Muscle of leg (tissue), 16 donors: Measurements from ENCODE around the gene BIN2. TPM values are rescaled to one million over a fixed set of nuclear protein-coding genes. Genes with fewer than 3 reads are reported as not detected.

Source experiments
- DNase-seq: peaks from one replicate; pipeline ENCODE4 v3.0.0; 2013
- H3K27ac ChIP-seq: one replicate; pipeline ENCODE4 v1.5.1; 2013; ENCODE audit warnings: mild to moderate bottlenecking, low read length, control low read depth
- H3K27me3 ChIP-seq: one replicate; pipeline ENCODE4 v1.6.1; 2013; ENCODE audit warnings: low read length; ENCODE audit not compliant: control insufficient read depth, insufficient read depth
- H3K36me3 ChIP-seq: one replicate; pipeline ENCODE4 v1.6.1; 2013; ENCODE audit warnings: low read length; ENCODE audit not compliant: control insufficient read depth, insufficient read depth
- H3K4me1 ChIP-seq: one replicate; pipeline ENCODE4 v1.6.1; 2013; ENCODE audit warnings: low read length; ENCODE audit not compliant: control insufficient read depth, insufficient read depth
- H3K4me3 ChIP-seq: one replicate; pipeline ENCODE4 v1.5.1; 2013; ENCODE audit warnings: low read length, control low read depth
- H3K9me3 ChIP-seq: replicated peaks from 2 replicates; pipeline ENCODE4 v1.6.1; 2013; ENCODE audit warnings: low read depth, low read length; ENCODE audit not compliant: control insufficient read depth
- WGBS: methylation state at CpG from one replicate; pipeline ENCODE4 v1.1.5; 2013; ENCODE audit warnings: missing lambda C conversion rate; ENCODE audit not compliant: insufficient coverage; 5-methylcytosine and 5-hydroxymethylcytosine counted together
- long read RNA-seq, 11 donors: transcript quantifications; one replicate each; lab custom pipeline, GENCODE V29; 2026
- polyA plus RNA-seq, 8 donors: library from polyadenylated mRNA; unstranded; fragments of 120-200 nt; gene quantifications; one replicate each; pipeline versions ENCODE4 v1.2.1 to v1.2.3, GENCODE V29; 2013; ENCODE audit warnings: inconsistent platforms in 1 of 8, low replicate concordance in 1 of 8; ENCODE audit not compliant: insufficient read length in 8 of 8, insufficient read depth in 1 of 8
- total RNA-seq: library from RNA; stranded (reverse); fragments of 120-200 nt; gene quantifications from one replicate; pipeline ENCODE4 v1.2.4, GENCODE V29; 2013

The BIN2 gene
- 1.8 TPM for total RNA-seq
- 1 to 10 TPM; 2.3 to 3.0 (median 2.6) TPM for polyA plus RNA-seq
- long read RNA-seq, donor 1: 0 reads
- long read RNA-seq, donor 2: 0 reads
- long read RNA-seq, donor 3: 0 reads
- long read RNA-seq, donor 4: 0 reads
- long read RNA-seq, donor 5, partial matches to known transcripts: 0 of 1 reads
- long read RNA-seq, donor 5, other reads (novel, unspliced or antisense): 0 of 1 reads
- long read RNA-seq, donor 6, partial matches to known transcripts: 0 of 1 reads
- long read RNA-seq, donor 6, other reads (novel, unspliced or antisense): 0 of 1 reads
- long read RNA-seq, donor 7: 0 reads
- long read RNA-seq, donor 8: 0 reads
- long read RNA-seq, donor 9, partial matches to known transcripts: 0 of 1 reads
- long read RNA-seq, donor 9, other reads (novel, unspliced or antisense): 0 of 1 reads
- long read RNA-seq, donor 10, partial matches to known transcripts: 0 of 1 reads
- long read RNA-seq, donor 10, other reads (novel, unspliced or antisense): 0 of 1 reads
- long read RNA-seq, donor 11: 0 reads

- no peaks in the 10 kb centered on the region for H3K36me3 ChIP-seq
- H3K4me1 ChIP-seq: peaks cover 5% of the 10 kb centered on the region
- peak; percentile 27 for DNase-seq
- no peaks in the 10 kb centered on the region for H3K27me3 ChIP-seq
- H3K9me3 ChIP-seq: no peaks in the 10 kb centered on the region
- H3K27ac ChIP-seq: peak within 1 kb of the TSS; percentile 26
- 86% methylated on average over 50 of the region's 60 CpGs for WGBS
- peak within 1 kb of the TSS; percentile 31 for H3K4me3 ChIP-seq
Observed at GRCh38 chr12:51323966-51324895, at the start of gene BIN2. Gene BIN2, minus strand, starts transcription at chr12:51324174. Its CDS starts 72 bp downstream, at chr12:51324102.

GRCh38 chr12:51373187-51373586, 49.2 kb upstream of the BIN2 start:
- no peaks in the 10 kb centered on the region for H3K9me3 ChIP-seq
- H3K27me3 ChIP-seq: no peaks in the 10 kb centered on the region
- no peak for DNase-seq
- H3K27ac ChIP-seq: no peak overlapping the region
- H3K36me3 ChIP-seq: no peaks in the 10 kb centered on the region
- peaks cover 2% of the 10 kb centered on the region for H3K4me1 ChIP-seq
- no peak overlapping the region for H3K4me3 ChIP-seq
- no CpG with 5 or more reads among the region's 3 CpGs for WGBS

DNA sequence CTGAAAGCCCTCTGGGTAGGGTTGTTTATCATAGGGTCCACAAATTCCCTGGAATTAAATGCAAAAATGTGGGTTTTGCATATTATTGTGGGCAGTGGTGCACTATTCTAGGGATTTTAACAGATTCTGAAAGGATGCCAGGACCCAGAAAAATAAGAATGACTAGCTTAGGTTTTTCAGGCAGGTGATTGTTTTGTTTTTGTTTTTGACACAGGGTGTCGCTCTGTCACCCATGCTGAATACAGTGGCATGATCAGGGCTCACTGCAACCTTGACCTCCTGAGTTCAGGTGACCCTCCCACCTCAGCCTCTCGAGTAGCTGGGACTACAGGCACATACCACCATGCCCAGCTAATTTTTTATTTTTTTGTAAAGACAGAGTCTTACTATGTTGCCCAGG, 48.0 kb upstream of the BIN2 start:
- H3K27ac ChIP-seq: no peak overlapping the region
- H3K4me3 ChIP-seq: no peak overlapping the region
- H3K9me3 ChIP-seq: no peaks in the 10 kb centered on the region
- WGBS: 69% methylated on average over 2 of the region's 2 CpGs
- H3K27me3 ChIP-seq: no peaks in the 10 kb centered on the region
- H3K36me3 ChIP-seq: no peaks in the 10 kb centered on the region
- no peak for DNase-seq
- H3K4me1 ChIP-seq: peaks cover 2% of the 10 kb centered on the region

DNA sequence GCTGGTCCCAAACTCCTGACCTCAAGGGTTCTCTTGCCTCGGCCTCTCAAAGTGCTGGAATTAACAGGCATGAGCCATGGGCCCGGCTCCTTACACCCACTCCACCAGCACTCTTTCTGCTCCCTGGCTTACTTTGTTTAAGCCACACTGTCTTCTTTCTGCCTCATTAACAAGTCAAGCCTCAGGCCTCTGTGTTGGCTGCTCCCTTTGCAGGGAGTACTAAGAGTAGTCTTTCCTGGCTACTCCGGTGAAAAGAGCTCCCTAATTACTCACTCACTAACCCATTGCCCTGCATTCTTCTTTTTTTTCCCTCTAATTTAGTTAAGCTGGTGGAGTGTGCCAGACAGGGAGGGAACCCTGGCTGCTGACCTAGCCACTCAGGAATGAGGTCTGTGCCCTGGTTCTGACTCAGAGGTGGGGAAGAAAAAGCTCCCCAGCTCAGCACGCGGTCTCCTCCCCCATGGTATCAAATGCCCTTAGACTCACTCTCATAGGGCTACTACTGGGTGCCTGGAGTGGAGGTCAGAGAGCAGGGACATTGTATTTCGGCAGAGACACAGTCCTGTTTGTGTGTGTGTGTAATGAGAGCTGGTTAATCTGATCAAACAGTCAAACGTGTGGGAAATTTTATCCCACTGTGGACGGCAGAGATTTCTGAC, 47.5 kb upstream of the BIN2 start:
- Histone ChIP-seq H3K27me3 (no peaks in the 10 kb centered on the region), H3K36me3 (no peaks in the 10 kb centered on the region), H3K4me3 (no peak overlapping the region), H3K27ac (no peak overlapping the region), H3K4me1 (peaks cover 2% of the 10 kb centered on the region), H3K9me3 (no peaks in the 10 kb centered on the region)
- WGBS: 39% methylated on average over 3 of the region's 8 CpGs
- DNase-seq: peak; percentile 29

- no peaks in the 10 kb centered on the region for H3K36me3 ChIP-seq
- no peaks in the 10 kb centered on the region for H3K9me3 ChIP-seq
- WGBS: 80% methylated on average over 1 of the region's 9 CpGs
- no peak overlapping the region for H3K4me3 ChIP-seq
- H3K27me3 ChIP-seq: no peaks in the 10 kb centered on the region
- H3K4me1 ChIP-seq: peaks cover 2% of the 10 kb centered on the region
- no peak for DNase-seq
- no peak overlapping the region for H3K27ac ChIP-seq
Observed at GRCh38 chr12:51370667-51371066, 46.7 kb upstream of the BIN2 start.

DNA sequence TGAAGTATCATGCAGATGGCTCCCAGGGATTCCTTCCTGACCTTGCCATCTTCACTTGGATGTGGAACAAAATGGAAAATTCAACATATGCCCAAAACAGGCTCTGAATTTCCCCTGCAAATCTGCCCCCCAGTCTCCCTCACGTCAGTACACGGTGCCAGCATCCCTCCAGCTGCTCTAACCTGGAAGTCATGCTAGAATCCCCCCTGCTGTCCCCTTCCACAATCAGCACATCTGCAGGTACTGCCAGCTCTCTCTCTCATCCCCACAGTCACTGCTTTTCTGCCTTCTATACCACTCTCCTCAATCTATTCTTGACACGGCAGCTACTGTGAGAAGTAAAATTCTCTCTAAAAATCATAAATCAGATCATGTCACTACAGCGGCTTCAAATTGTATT, 45.6 kb upstream of the BIN2 start:
- no peak for DNase-seq
- Histone ChIP-seq H3K36me3 (no peaks in the 10 kb centered on the region), H3K27me3 (no peaks in the 10 kb centered on the region), H3K4me3 (no peak overlapping the region), H3K27ac (no peak overlapping the region), H3K9me3 (no peaks in the 10 kb centered on the region), H3K4me1 (peaks cover 2% of the 10 kb centered on the region)
- WGBS: 70% methylated on average over 2 of the region's 4 CpGs

DNA sequence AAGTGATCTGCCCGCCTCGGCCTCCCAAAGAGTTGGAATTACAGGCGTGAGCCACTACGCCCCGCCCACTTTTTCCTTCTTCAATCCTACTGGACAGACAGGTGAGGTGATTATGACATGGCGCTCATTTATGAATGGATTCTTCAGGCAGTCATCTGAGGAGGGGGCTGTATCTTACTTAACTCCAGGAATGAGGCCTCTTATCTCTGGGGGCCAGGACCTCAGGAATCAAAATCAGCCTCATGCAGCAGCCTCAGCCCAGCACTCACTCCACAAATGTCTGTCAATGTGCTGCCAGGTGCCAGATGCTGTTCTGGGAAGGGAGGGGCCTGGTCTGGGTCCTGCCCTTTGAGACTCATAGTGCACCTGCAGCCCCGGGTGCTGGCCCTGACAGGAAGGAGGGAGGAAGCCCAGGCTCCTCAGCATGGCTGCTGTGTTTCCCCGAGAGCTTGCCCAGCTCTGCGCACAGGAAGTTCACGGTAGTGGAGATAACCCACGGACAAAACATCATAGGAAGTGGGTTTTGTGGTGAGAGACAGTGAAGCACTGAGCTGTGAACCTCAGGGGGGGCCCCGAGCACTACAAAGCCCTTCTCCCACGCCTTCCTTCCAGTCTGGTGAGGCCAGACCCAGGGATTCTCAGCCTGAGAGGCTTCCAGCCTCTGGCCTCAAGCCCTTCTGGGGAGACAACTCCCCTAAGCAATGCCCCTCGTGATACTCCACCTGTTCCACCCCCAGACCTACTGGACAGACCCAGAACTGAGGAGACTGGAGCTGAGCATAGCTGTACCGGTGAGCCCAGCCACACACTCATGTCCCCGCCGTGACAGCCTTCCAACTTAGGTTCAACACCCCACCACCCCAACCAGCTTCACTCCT, 44.9 kb upstream of the BIN2 start:
- 69% methylated on average over 8 of the region's 17 CpGs for WGBS
- no peak overlapping the region for H3K27ac ChIP-seq

GRCh38 chr12:51365276-51365675, 41.3 kb upstream of the BIN2 start:
- no peak for DNase-seq
- no peak overlapping the region for H3K4me3 ChIP-seq
- no peaks in the 10 kb centered on the region for H3K4me1 ChIP-seq
- WGBS: 93% methylated on average over 10 of the region's 10 CpGs
- H3K27me3 ChIP-seq: no peaks in the 10 kb centered on the region
- no peaks in the 10 kb centered on the region for H3K9me3 ChIP-seq
- no peak overlapping the region for H3K27ac ChIP-seq
- no peaks in the 10 kb centered on the region for H3K36me3 ChIP-seq

More for the DNA sequence above, 44.9 kb upstream of the BIN2 start:
- DNase-seq: peak; percentile 62
- no peak overlapping the region for H3K4me3 ChIP-seq
- H3K4me1 ChIP-seq: peaks cover 2% of the 10 kb centered on the region
- no peaks in the 10 kb centered on the region for H3K36me3 ChIP-seq
- no peaks in the 10 kb centered on the region for H3K27me3 ChIP-seq
- H3K9me3 ChIP-seq: no peaks in the 10 kb centered on the region

GRCh38 chr12:51364001-51364400, 40.0 kb upstream of the BIN2 start:
- Histone ChIP-seq H3K36me3 (no peaks in the 10 kb centered on the region), H3K9me3 (no peaks in the 10 kb centered on the region), H3K27me3 (no peaks in the 10 kb centered on the region), H3K4me1 (no peaks in the 10 kb centered on the region), H3K27ac (no peak overlapping the region), H3K4me3 (no peak overlapping the region)
- 82% methylated on average over 11 of the region's 11 CpGs for WGBS
- DNase-seq: no peak
